ENCODE data around the gene EYA2.

The EYA2 gene

DNA sequence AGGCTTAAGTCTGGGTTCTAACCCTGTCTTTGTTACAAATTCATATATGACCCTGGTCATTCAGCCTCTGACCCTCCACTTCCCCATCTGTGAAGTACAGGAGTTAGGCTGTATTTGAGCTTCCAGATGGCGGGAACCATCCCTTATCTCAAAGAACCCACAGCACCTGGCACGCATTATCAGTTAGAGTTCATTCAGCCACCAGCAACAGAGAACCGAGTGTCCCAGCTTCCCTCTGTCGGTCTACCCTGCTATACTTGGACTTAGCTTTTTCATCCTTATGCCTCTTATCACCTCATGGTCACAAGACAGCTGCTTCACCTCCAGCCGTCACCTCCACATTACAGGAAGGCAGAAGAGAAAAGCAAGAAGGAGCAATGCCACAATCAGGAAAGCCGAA lies 147.8 kb downstream of the EYA2 start:
- no peak for DNase-seq

DNA sequence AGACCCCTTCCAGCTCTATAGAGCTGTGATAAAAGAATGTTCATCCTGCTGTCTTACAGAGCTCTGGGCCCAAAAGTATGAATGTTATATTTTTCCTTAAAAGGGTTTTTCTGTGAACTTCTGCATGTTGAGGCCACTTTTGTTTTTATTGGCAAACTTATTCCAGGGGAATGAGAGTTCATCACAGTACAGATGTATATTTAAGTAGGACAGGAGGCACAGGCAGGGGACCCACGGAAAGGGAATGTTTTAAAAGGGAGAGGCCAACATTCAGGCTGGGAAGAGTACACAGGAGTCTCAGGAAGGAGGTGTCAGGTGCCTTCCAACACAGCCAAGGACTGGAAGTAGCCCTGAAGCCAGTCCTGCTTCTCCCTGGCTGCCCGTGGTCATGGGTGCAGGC lies 148.4 kb downstream of the EYA2 start:
- no peak for DNase-seq

- DNase-seq, result no peak
Measured at GRCh38 chr20:47044938-47045337, 150.3 kb downstream of the EYA2 start.

DNA sequence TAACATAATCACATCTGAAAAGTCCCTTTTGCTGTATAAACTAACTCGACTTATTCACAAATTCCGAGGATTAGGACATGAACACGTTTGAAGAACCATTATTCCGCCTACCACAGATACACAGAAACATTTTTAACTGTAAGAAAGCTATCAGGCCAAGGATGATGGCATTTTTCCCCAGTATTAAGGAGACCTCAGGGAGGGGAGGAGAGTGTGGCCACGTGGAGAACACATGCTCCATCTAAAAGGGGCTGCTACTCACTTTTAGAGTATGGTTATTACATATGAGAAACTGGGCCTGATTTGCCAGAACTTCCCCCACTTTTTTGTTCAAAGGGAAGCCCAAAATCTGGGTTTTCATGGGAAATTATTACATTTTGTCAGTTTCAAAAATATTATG lies 153.4 kb downstream of the EYA2 start:
- no peak for DNase-seq

DNA sequence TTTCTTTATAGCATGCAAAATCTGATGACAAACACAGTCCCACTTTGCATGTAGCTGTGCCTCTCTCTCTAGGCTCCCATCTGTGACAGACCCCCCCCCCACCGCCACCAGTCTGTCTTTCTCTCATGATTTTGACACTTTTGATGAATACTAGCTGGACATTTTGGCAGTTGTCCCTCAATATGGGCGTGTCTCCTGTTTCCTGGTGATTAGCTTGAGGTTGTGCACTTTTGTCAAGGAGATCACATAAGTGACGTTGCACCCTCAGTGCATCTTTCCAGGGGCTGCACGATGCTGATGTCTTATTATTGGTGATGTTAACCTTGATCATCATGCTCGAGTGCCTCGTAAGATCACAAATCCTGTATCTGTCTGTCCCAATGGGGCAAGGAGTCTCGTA lies 155.1 kb downstream of the EYA2 start:
- no peak for DNase-seq

- DNase-seq, result no peak
Measured at GRCh38 chr20:47050996-47051395, 156.4 kb downstream of the EYA2 start.

DNA sequence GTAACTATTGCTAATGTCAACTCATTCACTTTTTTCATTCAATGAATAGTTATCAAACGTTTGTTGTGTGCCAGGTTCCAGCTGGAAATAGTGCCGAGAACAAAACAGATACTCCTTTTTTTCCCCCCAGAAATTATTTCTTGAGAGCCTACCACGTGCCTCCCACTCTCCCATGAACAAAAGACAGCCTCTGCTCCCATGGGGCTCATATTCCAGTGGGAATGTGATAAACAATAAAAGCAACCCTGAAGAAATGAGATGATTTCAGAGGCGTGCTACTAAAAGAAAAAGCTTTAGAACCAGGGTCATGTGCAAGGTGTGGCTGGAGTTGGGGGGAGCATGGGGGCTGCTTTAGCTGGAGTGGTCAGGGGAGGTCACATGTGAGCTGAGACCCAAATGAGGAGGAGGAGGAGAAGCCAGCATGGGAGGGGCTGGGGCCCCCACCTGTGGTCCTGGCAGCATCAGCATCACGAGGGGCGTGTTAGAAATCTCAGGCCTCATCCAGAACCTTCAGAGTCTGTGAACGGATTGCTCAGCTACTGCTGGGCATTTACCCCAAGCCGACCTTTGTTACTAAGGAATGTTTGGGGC lies 157.4 kb downstream of the EYA2 start:
- no peak for DNase-seq

- no peak for DNase-seq
Measured at GRCh38 chr20:47054506-47054905, 159.9 kb downstream of the EYA2 start.

DNA sequence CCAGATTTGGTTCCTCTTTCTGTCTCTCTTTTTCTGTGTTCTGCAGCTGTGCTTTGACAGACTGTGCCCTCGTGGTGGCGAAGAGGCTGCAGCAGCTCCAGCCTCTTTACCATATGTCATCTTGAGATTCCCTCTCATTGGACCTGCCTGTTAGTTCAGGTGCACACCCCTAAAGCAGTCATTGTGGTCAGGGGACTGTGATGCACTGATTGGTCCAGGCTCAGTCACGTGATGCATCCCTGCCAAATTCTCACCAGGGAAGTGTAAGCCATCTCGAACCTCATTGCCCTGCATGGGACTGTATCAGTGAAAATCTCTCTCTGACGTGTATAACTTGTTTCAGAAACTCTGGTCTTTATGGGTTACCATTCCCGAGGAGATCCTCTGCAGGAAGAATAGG lies 160.3 kb downstream of the EYA2 start:
- DNase-seq, result no peak

GRCh38 chr20:47055699-47056369 lies 161.2 kb downstream of the EYA2 start:
- DNase-seq, result no peak

GRCh38 chr20:47057661-47058060 lies 163.0 kb downstream of the EYA2 start:
- DNase-seq, result no peak

DNA sequence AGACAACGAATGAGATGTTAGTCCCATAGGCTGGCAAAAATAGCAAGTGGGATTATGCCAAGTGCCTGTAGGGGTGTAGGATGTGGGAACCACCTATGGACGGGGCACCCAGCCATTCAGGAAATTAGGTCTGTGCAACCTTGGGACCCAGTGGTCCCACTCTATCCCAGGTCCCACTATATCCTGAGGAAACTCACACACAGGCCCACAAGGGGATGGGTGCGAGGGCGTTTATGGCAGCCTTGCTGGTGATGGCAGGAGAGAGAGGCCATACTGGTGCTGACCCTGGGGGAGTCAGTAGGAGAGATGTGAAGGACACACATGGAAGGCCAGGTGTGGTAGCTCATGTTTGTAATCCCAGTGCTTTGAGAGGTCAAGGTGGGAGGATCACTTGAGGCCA lies 163.6 kb downstream of the EYA2 start:
- DNase-seq, result no peak

DNA sequence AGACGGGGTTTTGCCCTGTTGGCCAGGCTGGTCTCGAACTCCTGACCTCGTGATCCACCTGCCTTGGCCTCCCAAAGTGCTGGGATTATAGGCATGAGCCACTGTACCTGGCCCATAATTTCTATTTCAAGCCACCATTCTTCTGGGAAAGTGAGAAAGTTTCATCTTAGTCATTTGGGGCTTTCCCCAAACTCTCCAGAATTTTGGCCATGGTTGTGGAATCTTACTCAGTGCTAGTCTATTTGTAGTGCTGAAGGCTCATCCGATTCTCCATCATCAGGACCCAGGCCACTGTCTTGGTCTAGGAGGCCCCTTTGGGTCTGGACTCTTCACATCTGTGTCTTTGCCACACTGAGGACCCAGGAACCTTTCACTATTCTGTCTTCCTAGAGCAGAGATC lies 164.9 kb downstream of the EYA2 start:
- no peak for DNase-seq

- DNase-seq, result no peak
Measured at GRCh38 chr20:47061549-47061948, 166.9 kb downstream of the EYA2 start.

DNA sequence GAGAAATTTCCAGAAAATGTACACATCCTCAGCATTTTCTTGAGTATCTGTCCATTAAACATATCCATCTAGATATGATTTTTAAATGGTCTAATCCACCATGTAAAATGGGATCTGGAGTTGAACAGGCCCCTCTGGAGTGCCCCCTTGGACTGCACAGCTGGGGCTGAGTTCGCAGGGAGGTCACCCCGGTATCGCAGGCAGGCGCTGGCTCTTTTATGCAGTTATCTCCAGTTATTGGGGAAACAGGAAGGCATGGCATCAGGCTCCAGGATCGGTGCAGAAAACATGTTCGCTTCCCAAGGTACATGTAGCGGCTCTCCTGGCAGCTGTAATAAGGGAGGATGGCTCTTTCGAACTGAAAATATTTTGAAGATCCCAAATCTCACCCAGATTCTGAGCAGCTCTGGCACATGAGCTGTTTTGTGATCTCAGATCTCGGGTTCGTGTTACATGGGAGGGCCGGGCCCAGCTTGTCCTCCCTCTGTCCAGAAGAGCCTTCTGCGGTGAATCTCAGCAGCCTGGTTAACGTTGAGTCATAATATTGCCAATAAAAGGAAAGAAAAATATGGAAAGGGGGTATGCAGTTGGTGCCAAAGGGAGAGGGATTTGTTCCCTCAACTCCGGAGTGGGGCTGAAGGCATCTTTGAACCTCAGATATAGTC lies 167.7 kb downstream of the EYA2 start:
- no peak for DNase-seq

DNA sequence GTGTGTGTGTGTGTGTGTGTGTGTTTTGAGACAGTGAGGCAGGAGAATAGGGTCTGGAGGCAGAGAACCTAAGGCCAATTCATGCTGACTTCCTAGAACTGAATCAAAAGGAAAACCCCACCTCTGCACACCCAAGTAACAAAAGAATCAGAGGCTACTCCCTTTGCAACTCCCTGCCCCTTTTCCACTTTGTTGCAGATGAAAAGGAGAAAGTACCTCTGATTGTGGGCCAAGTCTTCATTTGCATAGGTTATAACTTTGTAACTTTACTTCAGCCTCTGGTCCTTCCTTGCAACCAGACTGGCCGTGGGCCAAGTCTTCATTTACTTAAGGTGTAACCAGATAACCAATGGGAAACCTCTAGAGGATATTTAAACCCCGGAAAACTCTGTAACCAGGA lies 168.8 kb downstream of the EYA2 start:
- DNase-seq, result no peak

- DNase-seq, result no peak
Measured at GRCh38 chr20:47063808-47064207, 169.2 kb downstream of the EYA2 start.

DNA sequence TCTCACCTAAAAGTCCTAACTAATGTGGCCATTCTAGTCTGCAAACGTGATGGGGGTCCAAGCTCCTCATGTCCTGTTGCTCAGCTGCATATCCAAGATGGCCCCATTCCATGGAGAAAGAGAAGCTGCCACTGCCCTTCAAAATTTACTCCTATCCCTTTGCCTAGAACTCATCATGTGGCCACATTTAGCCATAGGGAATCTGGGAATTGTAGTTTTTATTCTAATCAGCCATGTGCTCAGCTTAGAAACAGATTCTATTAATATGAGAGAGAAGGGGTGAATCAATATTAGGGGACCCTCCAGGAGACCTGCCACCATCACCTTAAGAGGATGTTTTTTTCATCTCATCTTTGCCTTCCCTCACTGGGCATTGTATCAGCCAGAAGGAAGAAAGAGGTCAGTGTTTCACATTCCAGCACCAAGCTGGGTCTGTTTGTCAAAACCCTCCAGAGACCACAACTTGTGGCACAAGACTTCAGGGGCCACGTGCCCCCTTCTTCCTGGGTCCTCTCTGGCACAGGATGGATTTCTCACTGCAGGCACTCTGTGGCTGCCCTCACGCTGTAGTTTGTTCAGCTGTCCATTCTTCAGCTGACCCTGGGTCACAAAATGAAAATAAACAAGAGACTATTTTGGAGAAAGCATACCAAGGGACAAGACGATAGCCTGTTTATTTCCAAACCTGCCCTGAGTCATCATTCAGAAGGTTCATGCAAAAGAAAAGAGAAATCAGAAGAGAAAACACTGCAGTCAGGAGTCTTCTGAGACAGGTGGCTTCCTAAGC lies 172.0 kb downstream of the EYA2 start:
- DNase-seq, result no peak

DNA sequence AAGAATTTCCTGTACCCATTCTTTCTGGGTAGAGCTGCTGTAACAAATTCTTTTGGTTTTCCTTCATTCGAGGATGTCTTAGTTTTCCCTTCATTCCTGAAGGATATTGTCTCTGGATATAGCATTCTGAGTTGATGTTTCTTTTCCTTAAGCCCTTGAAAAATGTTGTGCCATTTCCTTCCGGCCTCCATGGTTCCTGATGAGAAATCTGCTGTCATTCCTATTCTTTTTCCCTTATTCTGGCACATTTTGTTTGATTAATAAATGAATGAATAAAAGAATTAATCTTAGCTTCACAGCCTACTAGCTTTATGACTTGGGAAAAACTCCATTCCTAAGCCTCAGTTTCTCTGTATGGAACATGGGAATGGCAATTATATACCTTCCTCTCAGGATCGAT lies 173.1 kb downstream of the EYA2 start:
- no peak for DNase-seq

DNA sequence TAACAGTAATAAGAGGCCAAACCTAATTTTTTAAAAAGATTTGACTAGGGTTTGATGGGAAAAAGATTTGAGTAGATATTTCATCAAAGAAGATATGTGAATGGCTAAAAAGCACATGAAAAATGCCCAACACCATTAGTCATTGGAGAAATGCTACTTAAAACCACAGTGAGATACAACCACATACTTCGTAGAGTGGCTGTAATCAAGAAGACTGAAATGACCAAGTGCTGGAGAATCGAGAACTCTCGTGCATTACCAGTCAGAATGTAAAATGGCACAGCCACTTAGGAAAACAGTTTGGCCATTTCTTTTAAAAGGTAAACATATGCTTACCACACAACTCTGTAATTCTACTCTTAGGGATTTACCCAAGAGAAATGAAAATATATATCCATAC lies 175.5 kb downstream of the EYA2 start:
- no peak for DNase-seq

DNA sequence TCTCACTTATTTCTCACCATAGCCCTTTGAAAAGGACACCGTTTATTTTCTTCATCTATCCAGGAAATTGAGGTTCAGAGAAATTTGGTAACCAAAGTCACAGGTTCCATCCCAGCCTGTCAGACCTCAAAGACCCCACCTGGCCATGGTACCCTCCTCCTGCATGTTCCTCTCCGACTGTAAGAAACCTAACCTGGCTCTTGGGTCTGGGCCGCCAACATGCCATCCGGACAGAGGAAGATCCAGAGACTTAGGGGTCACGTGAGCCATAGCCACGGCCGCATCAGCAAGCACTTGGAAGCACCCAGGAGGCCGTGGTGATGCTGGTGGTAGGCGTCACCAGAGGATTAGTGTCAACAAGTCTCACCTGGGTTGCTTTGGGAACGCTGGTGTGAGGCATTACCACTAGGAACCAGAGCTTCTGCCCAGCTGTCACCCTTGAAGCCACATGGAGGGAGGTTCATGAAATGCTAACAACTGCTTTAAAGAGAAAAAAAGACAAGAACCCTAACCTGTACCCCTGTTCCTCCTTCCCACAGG lies 177.1 kb downstream of the EYA2 start:
- DNase-seq, result no peak

GRCh38 chr20:47073766-47074475 lies 179.3 kb downstream of the EYA2 start:
- no peak for DNase-seq

- DNase-seq, result no peak
Measured at GRCh38 chr20:47075263-47075662, 180.6 kb downstream of the EYA2 start.

Measured in stimulated activated CD4-positive, alpha-beta T cell treated with anti-CD3 and anti-CD28 coated beads, Interleukin-2, amount 100 ng/mL, for 48 hours (primary cell).